Stimulated activated memory B cell treated with anti-CD40 and anti-IgM and Interleukin-4, amounts not matched to agents 10 μg/mL and 1 μg/mL and 100 μg/mL, for 72 hours (primary cell): ENCODE results near the gene NPPA.

Source experiments
- ATAC-seq: fragments of 150-1000 bp; cut with Tn5 transposase; 2 replicates; pipeline ENCODE4 v1.10.0; 2021
- H3K27ac Mint-ChIP-seq: one replicate; pipeline ENCODE4 v1.8.0; 2022; ENCODE audit warnings: mild to moderate bottlenecking, mixed read lengths
- H3K27me3 Mint-ChIP-seq: one replicate; pipeline ENCODE4 v1.8.0; 2022; ENCODE audit warnings: mixed read lengths
- H3K36me3 Mint-ChIP-seq: one replicate; pipeline ENCODE4 v1.8.0; 2022; ENCODE audit warnings: mixed read lengths
- H3K4me1 Mint-ChIP-seq: one replicate; pipeline ENCODE4 v1.8.0; 2022; ENCODE audit warnings: mixed read lengths
- H3K4me3 Mint-ChIP-seq: one replicate; pipeline ENCODE4 v1.8.0; 2022; ENCODE audit warnings: mild to moderate bottlenecking, moderate library complexity, mixed read lengths
- H3K9me3 Mint-ChIP-seq: one replicate; pipeline ENCODE4 v1.8.0; 2022; ENCODE audit warnings: mixed read lengths

Gene NPPA

GRCh38 chr1:11858968-11859871 lies 11.6 kb upstream of the NPPA start:
- peak; percentile 64 for ATAC-seq
- no peak overlapping the region for H3K4me3 Mint-ChIP-seq
- H3K27ac Mint-ChIP-seq: no peak overlapping the region
- H3K36me3 Mint-ChIP-seq: no peaks in the 10 kb centered on the region
- H3K4me1 Mint-ChIP-seq: no peaks in the 10 kb centered on the region
- no peaks in the 10 kb centered on the region for H3K9me3 Mint-ChIP-seq
- peaks cover 75% of the 10 kb centered on the region for H3K27me3 Mint-ChIP-seq

GRCh38 chr1:11858613-11858967 lies 11.0 kb upstream of the NPPA start, which contains the start of gene NPPB:
NPPB (minus strand) TSS chr1:11858945; CDS start chr1:11858833, 112 bp downstream.
- Mint-ChIP-seq H3K27ac (no peak within 1 kb of the TSS), H3K4me1 (no peaks in the 10 kb centered on the region), H3K4me3 (no peak within 1 kb of the TSS), H3K9me3 (no peaks in the 10 kb centered on the region), H3K27me3 (peaks cover 79% of the 10 kb centered on the region), H3K36me3 (no peaks in the 10 kb centered on the region)
- no peak for ATAC-seq

GRCh38 chr1:11858158-11858557 lies 10.6 kb upstream of the NPPA start:
- ATAC-seq: no peak
- H3K27me3 Mint-ChIP-seq: peaks cover 78% of the 10 kb centered on the region
- no peaks in the 10 kb centered on the region for H3K4me1 Mint-ChIP-seq
- H3K9me3 Mint-ChIP-seq: no peaks in the 10 kb centered on the region
- H3K27ac Mint-ChIP-seq: no peak overlapping the region
- H3K36me3 Mint-ChIP-seq: no peaks in the 10 kb centered on the region
- H3K4me3 Mint-ChIP-seq: no peak overlapping the region

- Mint-ChIP-seq H3K36me3 (no peaks in the 10 kb centered on the region), H3K4me3 (no peak overlapping the region), H3K9me3 (no peaks in the 10 kb centered on the region), H3K4me1 (no peaks in the 10 kb centered on the region), H3K27me3 (peaks cover 69% of the 10 kb centered on the region), H3K27ac (no peak overlapping the region)
- ATAC-seq: no peak
Measured at GRCh38 chr1:11857164-11857851, 9.7 kb upstream of the NPPA start.

GRCh38 chr1:11856698-11857097 lies 9.1 kb upstream of the NPPA start:
- Mint-ChIP-seq H3K36me3 (no peaks in the 10 kb centered on the region), H3K27me3 (peaks cover 63% of the 10 kb centered on the region), H3K4me3 (no peak overlapping the region), H3K9me3 (no peaks in the 10 kb centered on the region), H3K27ac (no peak overlapping the region), H3K4me1 (peaks cover 2% of the 10 kb centered on the region)
- ATAC-seq: no peak

- no peak for ATAC-seq
- Mint-ChIP-seq H3K27me3 (peaks cover 50% of the 10 kb centered on the region), H3K36me3 (no peaks in the 10 kb centered on the region), H3K4me1 (peaks cover 8% of the 10 kb centered on the region), H3K4me3 (no peak overlapping the region), H3K9me3 (no peaks in the 10 kb centered on the region), H3K27ac (no peak overlapping the region)
Measured at GRCh38 chr1:11855430-11855829, 7.8 kb upstream of the NPPA start.

GRCh38 chr1:11854519-11854918 lies 6.9 kb upstream of the NPPA start:
- Mint-ChIP-seq H3K27ac (no peak overlapping the region), H3K27me3 (peaks cover 41% of the 10 kb centered on the region), H3K9me3 (no peaks in the 10 kb centered on the region), H3K36me3 (no peaks in the 10 kb centered on the region), H3K4me3 (no peak overlapping the region), H3K4me1 (peaks cover 8% of the 10 kb centered on the region)
- ATAC-seq: no peak

- Mint-ChIP-seq H3K4me1 (peaks cover 8% of the 10 kb centered on the region), H3K4me3 (no peak overlapping the region), H3K36me3 (peaks cover 19% of the 10 kb centered on the region), H3K9me3 (no peaks in the 10 kb centered on the region), H3K27me3 (peaks cover 12% of the 10 kb centered on the region), H3K27ac (no peak overlapping the region)
- no peak for ATAC-seq
Measured at GRCh38 chr1:11851180-11851579, 3.6 kb upstream of the NPPA start.

GRCh38 chr1:11850156-11850555 lies 2.6 kb upstream of the NPPA start:
- Mint-ChIP-seq H3K27me3 (peaks cover 11% of the 10 kb centered on the region), H3K36me3 (peaks cover 24% of the 10 kb centered on the region), H3K4me3 (no peak overlapping the region), H3K9me3 (no peaks in the 10 kb centered on the region), H3K4me1 (peaks cover 8% of the 10 kb centered on the region), H3K27ac (no peak overlapping the region)
- ATAC-seq: no peak

GRCh38 chr1:11848373-11848700 lies 754 bp upstream of the NPPA start:
- no peak overlapping the region for H3K4me3 Mint-ChIP-seq

GRCh38 chr1:11845641-11846335 lies 1.8 kb downstream of the NPPA start:
- no peak for ATAC-seq
- peaks cover 63% of the 10 kb centered on the region for H3K36me3 Mint-ChIP-seq
- H3K4me3 Mint-ChIP-seq: no peak overlapping the region
- no peak overlapping the region for H3K27ac Mint-ChIP-seq
- H3K9me3 Mint-ChIP-seq: no peaks in the 10 kb centered on the region
- H3K27me3 Mint-ChIP-seq: no peaks in the 10 kb centered on the region
- peaks cover 24% of the 10 kb centered on the region for H3K4me1 Mint-ChIP-seq

More at GRCh38 chr1:11848373-11848700, 754 bp upstream of the NPPA start:
- H3K27ac Mint-ChIP-seq: no peak overlapping the region
- no peak for ATAC-seq
- peaks cover 9% of the 10 kb centered on the region for H3K4me1 Mint-ChIP-seq
- no peaks in the 10 kb centered on the region for H3K27me3 Mint-ChIP-seq
- peaks cover 39% of the 10 kb centered on the region for H3K36me3 Mint-ChIP-seq
- H3K9me3 Mint-ChIP-seq: no peaks in the 10 kb centered on the region

GRCh38 chr1:11842154-11843041 lies 5.2 kb downstream of the NPPA start:
- Mint-ChIP-seq H3K4me3 (no peak overlapping the region), H3K4me1 (peaks cover 31% of the 10 kb centered on the region), H3K27ac (peak overlapping the region; percentile 12), H3K36me3 (peaks cover 78% of the 10 kb centered on the region), H3K27me3 (no peaks in the 10 kb centered on the region), H3K9me3 (no peaks in the 10 kb centered on the region)
- ATAC-seq: peak; percentile 67

- Mint-ChIP-seq H3K4me3 (no peak overlapping the region), H3K27ac (peak overlapping the region; percentile 12), H3K4me1 (peaks cover 31% of the 10 kb centered on the region), H3K36me3 (peaks cover 71% of the 10 kb centered on the region), H3K9me3 (no peaks in the 10 kb centered on the region), H3K27me3 (no peaks in the 10 kb centered on the region)
- no peak for ATAC-seq
Measured at GRCh38 chr1:11841245-11842153, 6.1 kb downstream of the NPPA start.
